Breast epithelium (tissue), 4 donors: ENCODE measurements around the gene TCHP. TPM values are rescaled to one million over a fixed set of nuclear protein-coding genes. Genes with fewer than 3 reads are reported as not detected.

Experiments used
- DNase-seq, 2 donors: peaks; one replicate each; pipeline ENCODE4 v3.0.0-alpha.2; 2019; ENCODE audit warnings: low spot score in 2 of 2
- H3K27ac ChIP-seq, 2 donors: fragments of 200-600 bp; sonication (generic) in 1 of 2; one replicate each; pipeline ENCODE4 v1.5.1; 2016 to 2019; ENCODE audit warnings: mild to moderate bottlenecking in 1 of 2
- H3K27me3 ChIP-seq, 2 donors: fragments of 200-600 bp; sonication (generic) in 1 of 2; one replicate each; pipeline versions ENCODE4 v1.5.1 to v1.6.0; 2017 to 2019; ENCODE audit warnings: control low read depth in 1 of 2, mild to moderate bottlenecking in 1 of 2
- H3K36me3 ChIP-seq: fragments of 200-600 bp; one replicate; pipeline ENCODE4 v1.5.1; 2019
- H3K4me1 ChIP-seq, 2 donors: fragments of 200-600 bp; sonication (generic); one replicate each; pipeline ENCODE4 v1.5.1; 2016 to 2019; ENCODE audit warnings: control low read depth in 1 of 2
- H3K4me3 ChIP-seq, 3 donors: fragments of 200-600 bp; sonication (generic); 1 replicate in 2 of 3; 2 replicates in 1 of 3; pipeline ENCODE4 v1.5.1; 2016 to 2019; ENCODE audit warnings: mild to moderate bottlenecking in 3 of 3, moderate library complexity in 2 of 3
- H3K9me3 ChIP-seq, 2 donors: fragments of 200-600 bp; sonication (generic) in 1 of 2; one replicate each; pipeline ENCODE4 v1.5.1; 2016 to 2019; ENCODE audit warnings: control low read depth in 1 of 2
- POLR2A ChIP-seq: fragments of 450-650 bp; IDR thresholded peaks from one replicate; pipeline ENCODE4 v1.6.1; 2016; ENCODE audit warnings: antibody characterized with exemption, mild to moderate bottlenecking, moderate library complexity
- POLR2AphosphoS5 ChIP-seq, 3 donors: sonication (generic); formaldehyde crosslinking; IDR thresholded peaks; one replicate each; pipeline ENCODE4 v1.6.1; 2017; ENCODE audit warnings: antibody characterized with exemption in 3 of 3
- intact Hi-C: fragments of 100-400 bp; cut with DNase I; formaldehyde crosslinking; loops from one replicate; pipeline ENCODE4 v1.15.1; 2023; ENCODE audit warnings: low total_unique reads
- total RNA-seq, 3 donors: library from RNA; depleted of rRNA; stranded (reverse); fragments of >200 nt; gene quantifications; one replicate each; pipeline ENCODE4 v1.1.0, GENCODE V29; 2016
- TF ChIP-seq, protein P1 (sequence below), 3 donors: fragments of 450-650 bp; IDR thresholded peaks; one replicate each; pipeline ENCODE4 v1.5.1; 2016 to 2017; ENCODE audit warnings: antibody characterized with exemption in 3 of 3, mild to moderate bottlenecking in 3 of 3, moderate library complexity in 3 of 3

Gene TCHP
- total RNA-seq, 3 donors from 2014 or later, result 10.2 to 20.0 (median 18.6) TPM

DNA sequence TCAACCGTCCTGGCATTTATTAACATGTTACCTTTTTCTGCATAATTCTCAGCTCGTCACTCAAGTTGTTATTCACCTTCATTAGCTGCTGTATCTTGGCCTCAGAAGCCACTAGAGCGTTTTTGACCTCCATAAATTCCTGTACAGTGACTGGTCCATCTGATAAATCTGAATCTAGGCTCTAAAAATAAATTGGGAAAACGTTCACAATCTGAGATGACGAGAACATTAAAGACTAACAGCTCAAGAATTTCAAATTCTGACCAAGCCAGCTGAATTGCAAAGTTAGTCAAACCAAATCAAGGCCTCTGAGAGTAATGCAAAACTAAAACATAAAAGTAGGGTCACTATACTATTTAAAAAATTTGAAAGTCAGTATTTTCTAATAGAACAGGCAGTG lies 51.1 kb downstream of the TCHP start:
- Histone ChIP-seq H3K27me3 (no peaks in the 10 kb centered on the region), H3K9me3 (no peaks in the 10 kb centered on the region), H3K4me3 (no peak overlapping the region), H3K27ac (no peak overlapping the region), H3K36me3 (peaks cover 4% of the 10 kb centered on the region), H3K4me1 (no peaks in the 10 kb centered on the region)
- intact Hi-C loops, result no loop called here
- TF ChIP-seq POLR2A, result no peak
- no peak for DNase-seq

DNA sequence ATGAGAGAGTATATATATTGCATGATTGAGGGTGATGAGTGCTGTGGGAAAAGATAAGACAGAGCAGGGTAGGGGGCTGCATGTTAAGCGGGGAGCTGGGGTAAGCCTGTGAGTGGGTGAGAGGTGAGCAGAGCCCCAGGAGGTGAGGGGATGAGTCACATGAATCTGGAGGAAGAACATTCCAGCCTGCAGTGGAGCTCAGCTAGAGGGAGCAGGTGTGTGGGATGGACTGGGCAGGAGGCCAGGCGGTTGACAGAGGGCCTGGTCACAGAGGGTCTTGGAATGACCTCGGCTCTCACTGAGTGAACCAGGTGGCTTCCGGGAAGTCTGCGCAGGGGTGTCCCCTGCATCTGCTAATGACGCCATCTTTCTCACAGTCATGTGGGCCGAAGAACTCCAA lies 51.7 kb downstream of the TCHP start:
- H3K36me3 ChIP-seq, result peaks cover 4% of the 10 kb centered on the region

DNA sequence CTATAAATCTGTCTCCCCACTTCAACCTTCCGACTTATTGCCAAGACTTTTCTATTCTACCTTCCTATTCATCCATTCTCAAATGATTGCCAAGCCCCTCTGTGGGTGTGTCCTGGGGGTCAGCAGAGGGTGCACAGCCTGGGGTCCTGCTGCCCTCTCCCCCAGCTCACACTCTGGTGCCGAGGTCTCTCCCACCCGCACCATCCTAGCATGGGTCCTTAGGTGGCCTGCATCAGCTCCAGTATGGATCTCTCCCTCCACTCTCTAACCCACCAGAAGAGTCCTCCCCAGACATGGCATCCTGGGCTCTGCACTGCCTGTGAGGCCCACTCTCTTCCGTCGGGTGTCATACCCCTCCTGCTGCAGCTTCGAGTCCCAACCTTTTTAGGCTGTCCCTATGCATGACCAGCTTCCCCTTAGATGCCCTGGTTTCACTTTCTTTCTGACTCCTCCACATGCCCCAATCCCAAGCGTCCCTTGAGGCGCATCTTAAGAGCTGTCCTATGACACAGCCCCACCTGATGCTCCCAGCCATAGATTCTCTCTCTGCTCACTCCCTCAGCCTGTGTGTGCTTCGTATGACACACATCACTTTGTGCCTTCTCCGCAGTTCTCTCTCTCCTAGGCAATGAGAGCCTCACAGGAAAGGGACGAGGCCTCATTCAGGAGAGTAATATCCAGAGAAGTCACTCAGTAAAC lies 52.2 kb downstream of the TCHP start:
- no peak for TF ChIP-seq POLR2A
- TF ChIP-seq POLR2AphosphoS5 (IDR thresholded peaks at IDR 0.05), result no peak
- TF ChIP-seq, protein P1, sequence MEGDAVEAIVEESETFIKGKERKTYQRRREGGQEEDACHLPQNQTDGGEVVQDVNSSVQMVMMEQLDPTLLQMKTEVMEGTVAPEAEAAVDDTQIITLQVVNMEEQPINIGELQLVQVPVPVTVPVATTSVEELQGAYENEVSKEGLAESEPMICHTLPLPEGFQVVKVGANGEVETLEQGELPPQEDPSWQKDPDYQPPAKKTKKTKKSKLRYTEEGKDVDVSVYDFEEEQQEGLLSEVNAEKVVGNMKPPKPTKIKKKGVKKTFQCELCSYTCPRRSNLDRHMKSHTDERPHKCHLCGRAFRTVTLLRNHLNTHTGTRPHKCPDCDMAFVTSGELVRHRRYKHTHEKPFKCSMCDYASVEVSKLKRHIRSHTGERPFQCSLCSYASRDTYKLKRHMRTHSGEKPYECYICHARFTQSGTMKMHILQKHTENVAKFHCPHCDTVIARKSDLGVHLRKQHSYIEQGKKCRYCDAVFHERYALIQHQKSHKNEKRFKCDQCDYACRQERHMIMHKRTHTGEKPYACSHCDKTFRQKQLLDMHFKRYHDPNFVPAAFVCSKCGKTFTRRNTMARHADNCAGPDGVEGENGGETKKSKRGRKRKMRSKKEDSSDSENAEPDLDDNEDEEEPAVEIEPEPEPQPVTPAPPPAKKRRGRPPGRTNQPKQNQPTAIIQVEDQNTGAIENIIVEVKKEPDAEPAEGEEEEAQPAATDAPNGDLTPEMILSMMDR (IDR thresholded peaks at IDR 0.05), result no peak
- no peak for DNase-seq
- H3K4me1 ChIP-seq, result no peaks in the 10 kb centered on the region
- no peak overlapping the region for H3K4me3 ChIP-seq
- H3K27me3 ChIP-seq, result no peaks in the 10 kb centered on the region
- intact Hi-C loops, result no loop called here
- no peaks in the 10 kb centered on the region for H3K9me3 ChIP-seq
- H3K36me3 ChIP-seq, result peaks cover 4% of the 10 kb centered on the region
- no peak overlapping the region for H3K27ac ChIP-seq

More for the DNA sequence above, 51.7 kb downstream of the TCHP start:
- no peaks in the 10 kb centered on the region for H3K4me1 ChIP-seq
- H3K9me3 ChIP-seq, result no peaks in the 10 kb centered on the region
- H3K4me3 ChIP-seq, result no peak overlapping the region
- H3K27me3 ChIP-seq, result no peaks in the 10 kb centered on the region
- no peak for DNase-seq
- intact Hi-C loops, result no loop called here
- TF ChIP-seq POLR2A (no peak), POLR2AphosphoS5 (IDR thresholded peaks at IDR 0.05) (no peak)
- TF ChIP-seq, protein P1 (IDR thresholded peaks at IDR 0.05), result no peak
- H3K27ac ChIP-seq, result no peak overlapping the region

- no peak for DNase-seq
- H3K36me3 ChIP-seq, result peaks cover 4% of the 10 kb centered on the region
- no peak overlapping the region for H3K4me3 ChIP-seq
- no peaks in the 10 kb centered on the region for H3K27me3 ChIP-seq
- H3K4me1 ChIP-seq, result no peaks in the 10 kb centered on the region
- intact Hi-C loops, result no loop called here
- TF ChIP-seq, protein P1 (IDR thresholded peaks at IDR 0.05), result no peak
- TF ChIP-seq POLR2AphosphoS5 (IDR thresholded peaks at IDR 0.05), result no peak
- no peak for TF ChIP-seq POLR2A
- H3K9me3 ChIP-seq, result no peaks in the 10 kb centered on the region
- no peak overlapping the region for H3K27ac ChIP-seq
Measured at GRCh38 chr12:109952873-109953272, 52.8 kb downstream of the TCHP start.

DNA sequence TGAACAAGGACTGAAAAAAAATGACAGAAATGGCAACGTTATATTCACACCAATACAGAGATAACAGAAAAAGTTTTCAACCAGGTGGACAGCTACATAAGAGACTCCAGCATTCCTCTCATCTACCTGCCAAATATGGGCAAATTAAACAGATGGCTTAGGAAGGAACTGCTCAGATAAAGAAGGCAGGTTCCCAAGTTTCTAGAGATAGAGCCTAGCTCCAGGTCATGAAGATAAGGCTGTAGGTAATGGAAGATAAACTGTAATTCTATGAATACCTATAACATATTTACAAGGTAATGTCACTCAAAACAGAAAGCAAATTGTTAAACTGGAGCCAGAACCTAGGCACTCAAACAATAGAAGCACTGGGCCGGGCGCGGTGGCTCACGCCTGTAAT lies 53.6 kb downstream of the TCHP start:
- TF ChIP-seq, protein P1 (IDR thresholded peaks at IDR 0.05), result no peak
- no peak for TF ChIP-seq POLR2A
- TF ChIP-seq POLR2AphosphoS5 (IDR thresholded peaks at IDR 0.05), result no peak
- H3K4me1 ChIP-seq, result no peaks in the 10 kb centered on the region
- intact Hi-C loops, result no loop called here
- DNase-seq, result no peak
- H3K4me3 ChIP-seq, result no peak overlapping the region
- H3K36me3 ChIP-seq, result peaks cover 4% of the 10 kb centered on the region
- no peak overlapping the region for H3K27ac ChIP-seq
- H3K27me3 ChIP-seq, result no peaks in the 10 kb centered on the region
- H3K9me3 ChIP-seq, result no peaks in the 10 kb centered on the region
